Stimulated activated memory B cell treated with anti-CD40 and anti-IgM and Interleukin-4, amounts not matched to agents 10 μg/mL and 1 μg/mL and 100 μg/mL, for 72 hours (primary cell): ENCODE data around the gene RAB27A.

Source experiments
- ATAC-seq: fragments of 150-1000 bp; cut with Tn5 transposase; 2 replicates; pipeline ENCODE4 v1.10.0; 2021
- H3K27ac Mint-ChIP-seq: one replicate; pipeline ENCODE4 v1.8.0; 2022; ENCODE audit warnings: mild to moderate bottlenecking, mixed read lengths
- H3K27me3 Mint-ChIP-seq: one replicate; pipeline ENCODE4 v1.8.0; 2022; ENCODE audit warnings: mixed read lengths
- H3K36me3 Mint-ChIP-seq: one replicate; pipeline ENCODE4 v1.8.0; 2022; ENCODE audit warnings: mixed read lengths
- H3K4me1 Mint-ChIP-seq: one replicate; pipeline ENCODE4 v1.8.0; 2022; ENCODE audit warnings: mixed read lengths
- H3K4me3 Mint-ChIP-seq: one replicate; pipeline ENCODE4 v1.8.0; 2022; ENCODE audit warnings: mild to moderate bottlenecking, moderate library complexity, mixed read lengths
- H3K9me3 Mint-ChIP-seq: one replicate; pipeline ENCODE4 v1.8.0; 2022; ENCODE audit warnings: mixed read lengths

The RAB27A gene

DNA sequence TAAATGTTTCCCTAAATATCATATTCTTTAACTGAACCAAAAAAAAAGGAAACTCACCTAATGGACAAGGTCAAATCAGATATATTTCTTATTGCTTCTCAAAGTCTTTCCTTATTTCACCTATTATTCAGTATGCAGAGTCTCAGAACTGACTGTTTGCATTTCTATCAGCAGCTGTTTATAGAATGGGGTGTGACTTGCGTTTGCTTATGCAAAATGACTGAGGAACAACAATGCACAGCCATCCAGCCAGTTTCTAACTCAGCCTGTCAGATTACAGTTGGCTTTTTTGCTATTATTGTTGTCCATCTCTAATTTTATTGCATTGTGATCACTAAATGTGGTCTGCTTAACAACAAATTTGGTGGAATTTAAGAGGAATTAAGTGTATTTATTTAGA lies 40.7 kb downstream of the RAB27A start:
- H3K4me1 Mint-ChIP-seq, result peaks cover 13% of the 10 kb centered on the region
- H3K9me3 Mint-ChIP-seq, result no peaks in the 10 kb centered on the region
- H3K36me3 Mint-ChIP-seq, result peaks cover 19% of the 10 kb centered on the region
- no peaks in the 10 kb centered on the region for H3K27me3 Mint-ChIP-seq
- no peak overlapping the region for H3K27ac Mint-ChIP-seq
- ATAC-seq, result no peak
- H3K4me3 Mint-ChIP-seq, result no peak overlapping the region

DNA sequence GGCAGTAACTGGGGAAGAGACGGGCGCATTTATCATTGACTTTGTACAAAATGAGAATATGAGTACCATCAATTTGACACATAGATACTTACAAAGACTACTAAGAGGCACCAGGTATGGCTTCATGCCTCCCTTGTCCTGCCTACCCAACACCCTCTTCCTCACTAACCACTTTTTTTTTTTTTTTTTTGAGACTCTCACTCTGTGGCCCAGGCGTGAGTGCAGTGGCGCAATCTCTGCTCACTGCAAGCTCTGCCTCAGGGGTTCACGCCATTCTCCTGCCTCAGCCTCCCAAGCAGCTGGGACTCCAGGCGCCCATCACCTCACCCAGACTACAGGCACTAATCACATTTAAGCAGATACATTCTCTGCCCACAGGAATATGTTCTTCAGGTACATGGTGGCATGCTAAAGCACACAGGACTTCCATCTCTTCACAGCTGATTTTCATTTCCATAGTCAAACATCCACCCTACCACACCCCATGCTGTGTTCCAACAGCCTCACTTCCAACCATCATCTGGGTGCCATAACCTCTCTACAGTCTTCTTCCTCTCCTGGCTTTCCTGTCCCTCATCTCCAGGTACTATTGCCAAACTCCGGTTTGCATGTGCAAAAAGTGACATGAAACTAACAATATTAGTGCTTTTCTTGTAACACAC lies 41.7 kb downstream of the RAB27A start:
- no peaks in the 10 kb centered on the region for H3K9me3 Mint-ChIP-seq
- H3K27ac Mint-ChIP-seq, result no peak overlapping the region
- peaks cover 21% of the 10 kb centered on the region for H3K36me3 Mint-ChIP-seq
- peaks cover 8% of the 10 kb centered on the region for H3K4me1 Mint-ChIP-seq
- H3K27me3 Mint-ChIP-seq, result no peaks in the 10 kb centered on the region
- no peak for ATAC-seq
- no peak overlapping the region for H3K4me3 Mint-ChIP-seq

DNA sequence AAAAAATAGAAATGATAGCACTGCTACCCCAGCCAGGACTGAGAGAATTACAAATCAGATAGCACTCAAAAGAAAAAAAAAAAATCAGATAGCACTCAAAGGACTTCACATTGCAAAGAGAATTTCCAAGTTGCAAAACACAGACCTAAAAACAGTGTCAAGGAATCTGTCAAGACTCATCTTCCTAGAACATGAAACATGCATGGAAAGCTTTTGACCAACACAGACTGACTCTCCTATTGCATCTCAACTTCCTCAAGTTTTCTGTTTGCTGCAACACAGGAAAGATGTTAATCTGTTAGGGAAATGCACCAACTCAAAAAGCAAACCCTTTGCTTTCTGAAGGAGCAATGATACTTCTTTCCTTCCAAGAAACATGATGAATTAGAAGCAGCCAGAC lies 42.3 kb downstream of the RAB27A start:
- H3K4me1 Mint-ChIP-seq, result peaks cover 8% of the 10 kb centered on the region
- H3K4me3 Mint-ChIP-seq, result no peak overlapping the region
- no peak overlapping the region for H3K27ac Mint-ChIP-seq
- H3K36me3 Mint-ChIP-seq, result peaks cover 21% of the 10 kb centered on the region
- H3K9me3 Mint-ChIP-seq, result no peaks in the 10 kb centered on the region
- ATAC-seq, result no peak
- H3K27me3 Mint-ChIP-seq, result no peaks in the 10 kb centered on the region

DNA sequence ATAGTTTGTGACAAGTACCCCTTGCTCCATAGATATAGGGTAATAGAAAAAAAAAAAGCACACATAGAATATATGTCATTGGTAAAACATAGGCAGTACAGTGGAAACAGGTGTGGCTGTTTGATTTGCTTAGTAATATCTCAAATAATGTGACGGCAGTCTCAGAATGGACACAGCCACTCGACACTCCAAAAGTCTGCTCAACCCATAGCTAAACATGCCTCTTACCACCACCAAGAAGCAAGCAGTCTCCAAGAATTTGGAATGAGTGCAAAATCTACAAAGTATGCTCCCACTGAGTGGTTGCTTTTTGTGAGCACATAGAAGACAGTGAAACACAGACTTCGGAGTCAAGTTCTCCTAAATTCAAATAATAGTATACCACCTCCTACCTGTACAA lies 43.0 kb downstream of the RAB27A start:
- Mint-ChIP-seq H3K36me3 (peaks cover 16% of the 10 kb centered on the region), H3K27me3 (no peaks in the 10 kb centered on the region), H3K4me1 (peaks cover 8% of the 10 kb centered on the region), H3K4me3 (no peak overlapping the region), H3K9me3 (no peaks in the 10 kb centered on the region), H3K27ac (no peak overlapping the region)
- no peak for ATAC-seq

DNA sequence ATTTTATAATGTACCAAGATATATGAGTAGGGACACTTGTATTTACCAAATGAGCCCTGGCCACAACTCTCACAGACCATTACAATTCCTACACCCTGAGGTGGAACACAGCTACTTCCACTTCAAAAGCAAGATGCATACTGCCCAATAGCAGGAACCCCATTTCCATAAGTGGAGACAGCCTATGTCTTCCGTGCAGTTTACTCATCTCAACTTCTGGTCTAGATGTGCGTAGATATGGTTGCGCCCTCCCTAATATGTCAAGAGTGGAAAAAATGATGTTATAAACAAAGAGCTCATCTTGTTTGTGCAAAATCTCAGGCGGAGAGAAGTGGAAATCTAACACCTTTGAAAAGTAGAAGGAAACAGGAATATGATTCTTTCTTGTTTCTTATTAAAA lies 44.6 kb downstream of the RAB27A start:
- Mint-ChIP-seq H3K9me3 (no peaks in the 10 kb centered on the region), H3K27me3 (no peaks in the 10 kb centered on the region), H3K4me1 (no peaks in the 10 kb centered on the region), H3K36me3 (peaks cover 15% of the 10 kb centered on the region), H3K4me3 (no peak overlapping the region), H3K27ac (no peak overlapping the region)
- ATAC-seq, result no peak

DNA sequence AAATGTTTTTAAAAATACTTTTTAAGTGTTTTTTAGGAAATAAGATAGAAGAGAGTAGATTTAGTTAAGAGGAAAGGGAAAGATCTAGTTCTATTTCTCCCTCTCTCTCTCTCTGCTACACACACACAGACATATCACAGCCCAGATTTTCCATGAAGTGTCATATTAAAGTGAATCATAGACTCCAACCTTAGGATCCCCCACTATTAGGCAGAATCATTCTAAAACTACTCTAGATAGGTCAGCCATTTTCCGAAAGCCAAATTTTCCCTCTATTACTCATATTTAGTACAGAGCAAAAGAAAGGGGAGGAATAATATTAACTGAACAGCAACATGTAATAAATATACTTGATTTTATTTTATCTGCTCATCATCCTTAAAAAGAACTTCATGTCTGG lies 47.7 kb downstream of the RAB27A start:
- H3K4me1 Mint-ChIP-seq, result no peaks in the 10 kb centered on the region
- no peak overlapping the region for H3K4me3 Mint-ChIP-seq
- H3K36me3 Mint-ChIP-seq, result peaks cover 7% of the 10 kb centered on the region
- ATAC-seq, result no peak
- no peaks in the 10 kb centered on the region for H3K27me3 Mint-ChIP-seq
- H3K9me3 Mint-ChIP-seq, result no peaks in the 10 kb centered on the region
- H3K27ac Mint-ChIP-seq, result no peak overlapping the region

DNA sequence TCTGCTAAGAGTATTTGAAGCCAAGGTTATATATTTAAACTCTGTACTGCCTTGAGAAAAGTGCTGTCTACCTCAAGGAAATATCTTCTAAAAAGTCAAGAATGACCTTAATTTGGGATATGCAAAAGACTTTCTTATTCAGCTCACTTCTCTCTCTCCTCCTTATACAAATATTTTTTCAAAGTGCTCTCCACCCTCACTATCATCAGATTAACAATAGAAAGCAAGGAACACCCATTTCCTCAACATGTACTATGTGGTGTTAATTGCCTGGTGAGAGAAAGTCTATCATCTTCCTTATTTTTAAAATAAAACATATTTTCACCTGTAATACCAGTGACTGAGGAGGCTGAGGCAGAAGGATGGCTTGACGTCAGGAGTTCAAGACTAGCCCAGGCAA lies 48.4 kb downstream of the RAB27A start:
- no peak overlapping the region for H3K27ac Mint-ChIP-seq
- H3K4me3 Mint-ChIP-seq, result no peak overlapping the region
- H3K27me3 Mint-ChIP-seq, result no peaks in the 10 kb centered on the region
- ATAC-seq, result no peak
- peaks cover 7% of the 10 kb centered on the region for H3K36me3 Mint-ChIP-seq
- no peaks in the 10 kb centered on the region for H3K4me1 Mint-ChIP-seq
- no peaks in the 10 kb centered on the region for H3K9me3 Mint-ChIP-seq

DNA sequence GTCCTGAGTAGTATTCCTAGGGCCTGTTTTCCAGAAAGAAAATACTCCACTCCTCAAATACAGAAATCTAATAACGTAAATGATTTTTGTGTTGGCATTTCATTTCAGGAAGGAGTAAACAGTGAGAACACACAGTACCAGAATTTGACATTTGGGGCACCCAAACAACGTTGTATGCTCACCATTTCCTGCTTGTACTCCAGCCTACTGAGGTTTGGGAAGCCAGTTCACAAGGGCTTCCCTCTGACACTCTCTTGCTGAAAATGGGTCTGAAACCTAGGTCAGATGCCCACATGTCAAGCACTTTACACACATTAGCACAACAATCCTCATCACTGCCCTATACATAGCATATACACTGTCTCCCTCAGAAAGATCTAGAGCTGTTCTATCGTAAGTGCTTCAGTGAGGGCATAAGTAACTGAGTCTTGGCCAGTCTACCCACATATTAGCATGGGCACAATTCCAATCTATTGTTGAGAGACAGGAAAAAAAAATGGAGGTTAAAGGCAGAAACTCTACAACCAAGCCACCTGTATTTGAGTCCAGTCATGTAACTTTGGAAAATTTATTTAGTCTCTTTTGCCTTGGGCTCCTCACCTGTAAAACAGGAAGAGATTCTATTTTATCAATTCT lies 49.4 kb downstream of the RAB27A start:
- no peaks in the 10 kb centered on the region for H3K27me3 Mint-ChIP-seq
- no peak overlapping the region for H3K4me3 Mint-ChIP-seq
- no peaks in the 10 kb centered on the region for H3K9me3 Mint-ChIP-seq
- ATAC-seq, result no peak
- no peaks in the 10 kb centered on the region for H3K4me1 Mint-ChIP-seq
- H3K36me3 Mint-ChIP-seq, result peaks cover 7% of the 10 kb centered on the region
- no peak overlapping the region for H3K27ac Mint-ChIP-seq

DNA sequence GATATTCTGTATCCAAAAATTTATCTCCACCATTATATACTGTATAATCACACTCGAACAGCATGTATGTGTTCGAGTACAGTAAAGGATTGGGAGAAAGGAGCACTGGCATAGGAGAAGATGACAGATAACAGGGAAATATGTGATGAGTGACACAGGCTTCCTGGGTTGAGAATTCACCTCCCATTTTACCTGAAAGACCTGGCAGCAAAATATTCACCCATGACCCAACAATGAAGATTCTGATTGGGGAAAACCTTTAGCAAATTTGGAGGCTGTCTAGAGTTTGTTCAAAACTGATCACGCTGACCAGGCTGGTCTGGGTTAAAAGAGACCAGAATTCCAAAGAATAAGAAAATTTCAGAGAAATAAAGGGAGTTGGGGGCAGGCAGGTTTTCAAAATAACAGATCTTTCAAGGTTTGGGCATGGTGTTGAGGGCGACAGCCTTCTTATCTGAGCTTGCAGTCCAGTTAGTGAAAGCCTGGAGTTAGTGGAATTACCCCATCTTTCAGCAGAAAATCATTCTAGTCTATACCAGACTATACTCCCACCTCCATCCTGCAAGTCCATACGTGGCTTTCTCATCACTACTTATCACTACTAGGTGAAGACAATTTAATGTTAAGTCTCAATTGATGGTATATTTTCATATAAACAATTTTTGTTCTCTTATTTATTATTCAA lies 50.0 kb downstream of the RAB27A start:
- H3K36me3 Mint-ChIP-seq, result peaks cover 9% of the 10 kb centered on the region
- no peak overlapping the region for H3K4me3 Mint-ChIP-seq
- no peaks in the 10 kb centered on the region for H3K9me3 Mint-ChIP-seq
- H3K27ac Mint-ChIP-seq, result no peak overlapping the region
- no peak for ATAC-seq
- H3K27me3 Mint-ChIP-seq, result no peaks in the 10 kb centered on the region
- H3K4me1 Mint-ChIP-seq, result no peaks in the 10 kb centered on the region

DNA sequence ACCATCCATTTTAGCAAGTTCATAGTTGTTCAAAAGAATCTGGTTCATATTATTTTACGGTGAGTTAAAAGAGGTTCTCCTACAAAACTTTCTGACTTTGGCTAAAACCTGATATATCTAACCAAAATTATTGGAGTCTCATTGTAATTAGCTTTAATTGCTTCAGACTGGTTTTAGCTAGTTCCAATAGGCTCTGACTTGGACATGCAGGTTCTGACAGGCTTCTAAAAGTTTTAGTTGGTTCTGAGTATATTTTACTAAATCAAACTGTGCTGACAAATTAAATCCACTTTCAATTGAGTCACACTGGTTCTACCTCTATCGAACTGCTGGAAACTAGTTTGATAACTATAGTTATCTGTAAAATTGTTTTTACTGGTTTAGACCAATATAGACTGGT lies 50.7 kb downstream of the RAB27A start:
- H3K9me3 Mint-ChIP-seq, result no peaks in the 10 kb centered on the region
- H3K36me3 Mint-ChIP-seq, result peaks cover 11% of the 10 kb centered on the region
- H3K27me3 Mint-ChIP-seq, result no peaks in the 10 kb centered on the region
- no peak for ATAC-seq
- no peaks in the 10 kb centered on the region for H3K4me1 Mint-ChIP-seq
- H3K4me3 Mint-ChIP-seq, result no peak overlapping the region
- no peak overlapping the region for H3K27ac Mint-ChIP-seq

DNA sequence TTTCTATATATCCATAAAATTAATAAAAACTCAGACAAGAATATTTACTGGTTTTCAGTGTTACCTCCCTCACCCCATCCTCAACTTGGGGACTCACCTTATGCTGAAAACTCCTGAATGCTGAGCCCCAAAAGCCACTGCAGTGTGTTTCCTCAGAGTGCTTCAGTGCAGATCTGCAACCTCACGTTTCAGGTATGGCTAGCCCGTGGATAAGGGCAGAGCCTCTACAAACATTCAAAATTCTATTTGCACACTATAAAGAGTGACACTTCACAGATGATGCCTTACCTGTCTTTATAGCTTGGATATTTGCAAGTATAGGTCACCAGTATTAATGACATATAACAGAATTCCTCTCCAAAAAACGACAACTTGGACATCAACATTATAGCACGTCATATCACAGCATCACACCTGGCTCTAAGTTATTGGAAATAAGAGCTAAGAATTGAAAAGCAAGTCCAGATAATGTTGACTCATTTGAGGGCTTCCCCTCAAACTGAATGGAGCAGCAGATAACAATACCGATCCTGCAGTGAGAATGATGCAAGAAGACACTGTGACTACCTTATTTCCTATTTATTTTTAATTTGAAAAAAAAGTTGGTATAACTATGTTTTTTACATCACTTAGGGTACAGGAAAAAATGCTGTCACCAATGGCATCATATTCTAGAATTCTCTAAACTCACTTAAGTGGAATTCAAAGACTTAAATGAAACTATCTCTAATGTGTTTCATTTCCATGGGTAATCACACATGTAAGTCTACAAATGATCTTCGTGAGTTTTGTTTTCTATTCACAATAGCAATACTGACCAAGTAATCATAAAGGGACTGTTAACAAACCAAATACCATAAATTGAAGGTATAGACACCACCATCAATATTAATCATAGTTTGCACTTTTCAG lies 52.1 kb downstream of the RAB27A start:
- peaks cover 9% of the 10 kb centered on the region for H3K36me3 Mint-ChIP-seq
- H3K27ac Mint-ChIP-seq, result no peak overlapping the region
- H3K4me3 Mint-ChIP-seq, result no peak overlapping the region
- no peaks in the 10 kb centered on the region for H3K4me1 Mint-ChIP-seq
- H3K9me3 Mint-ChIP-seq, result no peaks in the 10 kb centered on the region
- no peaks in the 10 kb centered on the region for H3K27me3 Mint-ChIP-seq
- no peak for ATAC-seq

DNA sequence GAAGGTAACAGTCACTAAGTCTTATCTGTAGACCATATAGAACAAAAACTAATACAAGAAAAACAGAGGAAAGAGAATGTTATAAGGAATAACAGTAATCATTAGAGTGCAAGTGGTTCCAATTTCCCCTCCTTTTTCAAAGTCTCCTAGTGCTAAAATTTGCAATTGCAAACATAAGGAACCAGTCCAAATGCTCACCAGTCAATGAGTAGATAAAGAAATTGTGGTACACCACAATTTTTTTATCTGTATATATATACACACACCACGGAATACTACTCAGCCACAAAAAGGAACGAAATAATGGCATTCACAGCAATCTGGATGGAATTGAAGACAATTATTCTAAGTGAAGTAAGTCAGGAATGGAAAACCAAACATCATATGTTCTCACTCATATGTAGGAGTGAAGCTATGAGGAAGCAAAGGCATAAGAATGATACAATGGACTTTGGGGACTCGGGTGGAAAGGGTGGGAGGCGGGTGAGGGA lies 54.0 kb downstream of the RAB27A start:
- H3K27ac Mint-ChIP-seq, result no peak overlapping the region
- no peaks in the 10 kb centered on the region for H3K27me3 Mint-ChIP-seq
- no peaks in the 10 kb centered on the region for H3K4me1 Mint-ChIP-seq
- H3K9me3 Mint-ChIP-seq, result no peaks in the 10 kb centered on the region
- ATAC-seq, result no peak
- no peak overlapping the region for H3K4me3 Mint-ChIP-seq
- H3K36me3 Mint-ChIP-seq, result peaks cover 9% of the 10 kb centered on the region

DNA sequence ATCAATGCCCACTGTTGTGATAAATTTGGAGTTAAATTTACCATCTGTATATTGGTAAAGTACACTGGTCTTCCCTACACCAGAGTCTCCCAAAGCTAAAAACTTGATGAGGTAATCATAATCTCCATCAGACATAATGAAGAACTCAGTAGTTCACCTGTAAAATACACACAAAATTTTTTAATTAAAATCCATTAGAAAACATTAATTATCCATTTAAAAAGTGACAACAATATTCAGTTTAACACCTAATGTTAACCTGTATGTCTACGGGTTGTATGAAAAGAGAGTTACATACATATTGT lies 54.9 kb downstream of the RAB27A start:
- no peaks in the 10 kb centered on the region for H3K4me1 Mint-ChIP-seq
- no peaks in the 10 kb centered on the region for H3K9me3 Mint-ChIP-seq
- peaks cover 9% of the 10 kb centered on the region for H3K36me3 Mint-ChIP-seq
- H3K27me3 Mint-ChIP-seq, result no peaks in the 10 kb centered on the region
- ATAC-seq, result no peak
- H3K27ac Mint-ChIP-seq, result no peak overlapping the region
- no peak overlapping the region for H3K4me3 Mint-ChIP-seq

DNA sequence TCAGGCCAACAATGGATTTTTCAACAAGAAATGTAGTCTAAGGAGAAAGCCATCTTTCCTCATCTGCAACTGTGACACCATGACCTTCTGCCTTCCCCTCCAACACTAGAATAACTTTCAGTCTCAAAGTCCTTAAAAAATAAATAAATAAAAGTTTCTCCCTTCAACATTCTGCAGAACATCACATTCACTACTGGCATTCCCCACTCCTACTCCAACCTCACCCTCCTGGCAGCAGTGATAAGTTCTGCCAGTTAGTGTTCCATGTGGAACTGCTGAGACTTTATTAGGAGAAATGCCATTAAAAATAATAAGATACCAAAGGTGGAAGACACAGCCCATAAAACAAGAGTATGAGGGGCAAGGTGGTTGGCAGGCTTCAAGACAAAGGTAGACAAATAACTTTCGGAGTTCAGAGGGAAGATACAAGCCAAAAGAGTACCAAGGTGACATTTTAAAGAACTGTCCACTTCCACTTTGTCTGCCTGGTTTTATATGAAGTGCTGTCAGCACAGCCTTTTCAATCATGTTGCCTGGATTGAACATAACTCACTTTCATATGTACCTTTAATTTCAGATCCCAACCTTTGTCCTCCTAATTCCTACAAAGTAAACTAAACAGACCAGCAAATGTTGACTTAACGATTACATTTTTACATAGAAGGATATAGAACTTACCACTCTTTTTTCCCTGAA lies 55.4 kb downstream of the RAB27A start:
- Mint-ChIP-seq H3K27ac (no peak overlapping the region), H3K9me3 (no peaks in the 10 kb centered on the region), H3K36me3 (peaks cover 9% of the 10 kb centered on the region), H3K4me1 (no peaks in the 10 kb centered on the region), H3K4me3 (no peak overlapping the region), H3K27me3 (no peaks in the 10 kb centered on the region)
- no peak for ATAC-seq

DNA sequence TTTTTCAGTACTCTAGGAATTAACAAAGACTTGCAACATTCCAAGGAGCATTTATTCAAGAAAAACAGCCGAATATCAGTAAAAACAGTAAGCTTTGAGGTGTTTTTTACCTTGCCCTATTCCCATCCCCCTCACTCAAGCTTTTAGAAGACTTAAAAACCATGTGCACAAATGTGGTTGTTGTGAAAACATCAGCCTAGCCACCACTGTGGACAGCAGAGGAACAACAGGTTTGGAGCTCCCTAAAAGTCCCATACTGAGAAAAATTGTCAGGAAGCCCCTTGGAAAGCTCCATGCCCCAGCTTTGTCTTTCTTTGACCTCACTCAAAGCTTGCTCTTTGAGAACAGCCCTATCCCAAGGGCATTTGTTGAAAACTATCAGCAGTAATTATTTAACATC lies 58.2 kb downstream of the RAB27A start:
- no peak overlapping the region for H3K4me3 Mint-ChIP-seq
- H3K27ac Mint-ChIP-seq, result no peak overlapping the region
- no peaks in the 10 kb centered on the region for H3K4me1 Mint-ChIP-seq

More for the DNA sequence above, 58.2 kb downstream of the RAB27A start:
- ATAC-seq, result no peak
- Mint-ChIP-seq H3K27me3 (no peaks in the 10 kb centered on the region), H3K9me3 (no peaks in the 10 kb centered on the region), H3K36me3 (peaks cover 14% of the 10 kb centered on the region)
